ENCODE data around the gene ELP4. TPM values are rescaled to one million over a fixed set of nuclear protein-coding genes. Genes with fewer than 3 reads are reported as not detected.

ELP4 gene
- total and polyA plus RNA-seq, 12 donors: 10.5 to 30.4 (median 18.0) TPM

DNA sequence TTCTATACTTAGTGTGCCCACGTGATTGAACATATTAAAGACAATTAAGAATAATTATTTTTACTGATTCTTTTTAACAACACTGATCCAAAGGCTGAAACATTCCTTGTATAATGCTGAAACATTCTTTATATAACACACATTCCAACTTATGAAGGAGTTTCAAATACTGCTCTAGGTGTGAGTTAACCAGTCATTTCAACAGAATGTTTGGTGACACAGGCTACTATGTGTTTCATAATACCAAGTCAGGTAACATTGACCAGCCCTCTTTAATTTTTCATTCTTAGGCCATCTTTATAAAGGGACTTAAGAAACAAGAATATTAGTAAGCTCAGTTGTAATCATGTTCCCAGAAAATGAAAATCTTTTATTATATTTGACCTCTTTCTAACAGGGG, 136.6 kb downstream of the ELP4 start:
- intact Hi-C loops (cut with DNase I): no loop called here
- no peaks in the 10 kb centered on the region for H3K9me3 ChIP-seq (replicated peaks in 1 of 3)
- no peak for DNase-seq
- WGBS, 4 donors: 54 to 64% (median 62%) methylated on average over 1 of the region's 1 CpG
- H3K4me1 ChIP-seq (replicated peaks in 1 of 2): peaks cover 0 to 7% of the 10 kb centered on the region in 2 donors
- H3K27ac ChIP-seq: no peak overlapping the region
- no peak overlapping the region for H3K4me3 ChIP-seq
- no peak for TF ChIP-seq POLR2A (IDR thresholded peaks at IDR 0.05)
- TF ChIP-seq, protein P1, sequence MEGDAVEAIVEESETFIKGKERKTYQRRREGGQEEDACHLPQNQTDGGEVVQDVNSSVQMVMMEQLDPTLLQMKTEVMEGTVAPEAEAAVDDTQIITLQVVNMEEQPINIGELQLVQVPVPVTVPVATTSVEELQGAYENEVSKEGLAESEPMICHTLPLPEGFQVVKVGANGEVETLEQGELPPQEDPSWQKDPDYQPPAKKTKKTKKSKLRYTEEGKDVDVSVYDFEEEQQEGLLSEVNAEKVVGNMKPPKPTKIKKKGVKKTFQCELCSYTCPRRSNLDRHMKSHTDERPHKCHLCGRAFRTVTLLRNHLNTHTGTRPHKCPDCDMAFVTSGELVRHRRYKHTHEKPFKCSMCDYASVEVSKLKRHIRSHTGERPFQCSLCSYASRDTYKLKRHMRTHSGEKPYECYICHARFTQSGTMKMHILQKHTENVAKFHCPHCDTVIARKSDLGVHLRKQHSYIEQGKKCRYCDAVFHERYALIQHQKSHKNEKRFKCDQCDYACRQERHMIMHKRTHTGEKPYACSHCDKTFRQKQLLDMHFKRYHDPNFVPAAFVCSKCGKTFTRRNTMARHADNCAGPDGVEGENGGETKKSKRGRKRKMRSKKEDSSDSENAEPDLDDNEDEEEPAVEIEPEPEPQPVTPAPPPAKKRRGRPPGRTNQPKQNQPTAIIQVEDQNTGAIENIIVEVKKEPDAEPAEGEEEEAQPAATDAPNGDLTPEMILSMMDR (IDR thresholded peaks at IDR 0.05): no peak
- H3K27me3 ChIP-seq: no peaks in the 10 kb centered on the region
- H3K36me3 ChIP-seq (replicated peaks in 1 of 2): no peaks in the 10 kb centered on the region

DNA sequence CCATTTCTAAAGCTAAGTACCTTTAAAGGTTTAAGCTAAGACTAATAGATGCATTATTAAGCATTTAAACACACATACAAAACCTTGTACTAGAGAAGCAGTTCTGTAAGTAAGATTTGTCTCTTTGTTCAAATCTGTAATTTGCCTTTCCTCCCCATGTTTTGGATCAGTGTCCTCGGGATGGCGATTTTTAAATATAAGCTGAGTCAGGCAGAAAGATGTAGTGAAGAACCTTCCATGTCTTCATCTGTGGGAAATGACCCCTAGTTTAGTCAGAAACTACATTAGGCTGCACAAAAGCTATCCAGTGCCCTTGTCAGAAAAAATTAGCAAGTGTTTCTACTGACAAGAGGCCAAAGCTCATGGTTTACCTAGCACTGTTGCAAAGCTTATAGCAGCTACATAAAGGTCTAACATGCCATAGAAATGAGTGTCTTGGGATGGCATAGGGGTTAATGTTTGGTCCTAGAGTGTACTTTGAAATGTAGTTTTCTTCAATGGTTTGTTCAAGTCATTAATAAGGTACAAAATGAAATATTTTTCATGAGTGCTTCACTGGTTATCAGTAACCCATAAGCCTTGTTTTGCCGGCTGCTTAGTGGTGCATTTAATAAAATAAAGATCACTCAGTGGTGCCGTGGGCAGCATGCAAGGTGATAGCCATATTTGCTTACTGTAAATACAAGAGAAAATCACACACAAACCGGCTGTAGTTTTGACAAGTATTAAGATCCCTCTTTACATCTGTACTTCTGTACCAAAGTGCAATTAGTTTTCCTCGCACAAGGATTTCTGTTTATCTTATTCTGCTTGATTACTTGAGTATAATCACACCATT, 139.8 kb downstream of the ELP4 start:
- Histone ChIP-seq H3K27ac (no peak overlapping the region), H3K36me3 (replicated peaks in 1 of 2) (no peaks in the 10 kb centered on the region), H3K4me3 (no peak overlapping the region), H3K27me3 (no peaks in the 10 kb centered on the region), H3K9me3 (replicated peaks in 1 of 3) (no peaks in the 10 kb centered on the region), H3K4me1 (replicated peaks in 1 of 2) (peaks cover 0 to 7% of the 10 kb centered on the region in 2 donors)
- 90 to 95% (median 91%) methylated on average over 6 of the region's 6 CpGs for WGBS, 4 donors
- DNase-seq: no peak
- no peak for TF ChIP-seq POLR2A (IDR thresholded peaks at IDR 0.05)
- TF ChIP-seq, protein P1 (IDR thresholded peaks at IDR 0.05): no peak
- intact Hi-C loops (cut with DNase I): no loop called here

DNA sequence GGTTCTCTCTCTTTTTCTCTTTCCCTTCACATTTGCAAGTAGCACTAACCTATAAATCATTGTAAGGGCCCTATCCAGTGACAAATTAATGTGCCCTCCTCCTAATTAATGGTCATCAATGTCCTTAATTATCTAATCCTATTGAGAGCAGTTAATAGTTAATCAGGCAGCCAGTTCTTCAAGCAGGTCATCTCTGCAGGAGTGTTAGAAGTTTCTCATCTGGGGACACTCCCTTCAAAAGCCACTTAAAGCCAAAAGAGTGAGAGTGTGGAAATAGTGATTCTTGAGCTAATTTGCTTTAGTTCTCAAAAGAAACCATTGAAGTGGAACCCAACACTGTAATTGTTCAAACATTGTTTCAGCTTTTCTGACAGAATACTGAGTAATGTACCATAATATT, 141.6 kb downstream of the ELP4 start:
- intact Hi-C loops (cut with DNase I): no loop called here
- Histone ChIP-seq H3K27ac (no peak overlapping the region), H3K27me3 (no peaks in the 10 kb centered on the region), H3K9me3 (replicated peaks in 1 of 3) (no peaks in the 10 kb centered on the region), H3K4me1 (replicated peaks in 1 of 2) (no peaks in the 10 kb centered on the region), H3K36me3 (replicated peaks in 1 of 2) (no peaks in the 10 kb centered on the region), H3K4me3 (no peak overlapping the region)
- DNase-seq: no peak
- no peak for TF ChIP-seq POLR2A (IDR thresholded peaks at IDR 0.05)
- TF ChIP-seq, protein P1 (IDR thresholded peaks at IDR 0.05): no peak

DNA sequence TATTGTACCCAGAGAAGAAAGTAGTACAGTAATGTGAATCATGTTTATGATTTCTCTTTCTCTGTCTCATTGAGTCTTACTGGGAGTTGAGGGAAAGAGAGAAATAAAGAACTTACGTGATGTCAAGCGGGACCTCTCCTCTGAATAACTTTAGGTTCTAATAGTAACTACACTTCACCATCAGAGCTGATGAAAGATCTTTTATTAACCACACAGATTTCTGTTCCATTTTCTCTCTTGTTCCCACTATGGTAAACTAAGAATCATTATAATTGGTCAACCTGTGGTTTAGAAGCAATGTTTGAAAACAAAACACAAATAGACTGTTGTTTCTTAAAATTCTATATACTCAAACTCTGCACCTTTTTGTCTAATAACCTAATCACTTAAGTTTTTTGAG, 142.3 kb downstream of the ELP4 start:
- H3K9me3 ChIP-seq (replicated peaks in 1 of 3): no peaks in the 10 kb centered on the region
- H3K4me1 ChIP-seq (replicated peaks in 1 of 2): no peaks in the 10 kb centered on the region
- intact Hi-C loops (cut with DNase I): no loop called here
- 94 to 99% (median 97%) methylated on average over 2 of the region's 2 CpGs for WGBS, 4 donors
- TF ChIP-seq, protein P1 (IDR thresholded peaks at IDR 0.05): no peak
- TF ChIP-seq POLR2A (IDR thresholded peaks at IDR 0.05): no peak
- no peak for DNase-seq
- no peaks in the 10 kb centered on the region for H3K36me3 ChIP-seq (replicated peaks in 1 of 2)
- no peak overlapping the region for H3K27ac ChIP-seq
- H3K27me3 ChIP-seq: no peaks in the 10 kb centered on the region
- H3K4me3 ChIP-seq: no peak overlapping the region
